ENCODE results near the gene TANGO6. TPM values are rescaled to one million over a fixed set of nuclear protein-coding genes. Genes with fewer than 3 reads are reported as not detected.

The TANGO6 gene
- 5.2 and 9.9 TPM in 2 replicates for total RNA-seq

DNA sequence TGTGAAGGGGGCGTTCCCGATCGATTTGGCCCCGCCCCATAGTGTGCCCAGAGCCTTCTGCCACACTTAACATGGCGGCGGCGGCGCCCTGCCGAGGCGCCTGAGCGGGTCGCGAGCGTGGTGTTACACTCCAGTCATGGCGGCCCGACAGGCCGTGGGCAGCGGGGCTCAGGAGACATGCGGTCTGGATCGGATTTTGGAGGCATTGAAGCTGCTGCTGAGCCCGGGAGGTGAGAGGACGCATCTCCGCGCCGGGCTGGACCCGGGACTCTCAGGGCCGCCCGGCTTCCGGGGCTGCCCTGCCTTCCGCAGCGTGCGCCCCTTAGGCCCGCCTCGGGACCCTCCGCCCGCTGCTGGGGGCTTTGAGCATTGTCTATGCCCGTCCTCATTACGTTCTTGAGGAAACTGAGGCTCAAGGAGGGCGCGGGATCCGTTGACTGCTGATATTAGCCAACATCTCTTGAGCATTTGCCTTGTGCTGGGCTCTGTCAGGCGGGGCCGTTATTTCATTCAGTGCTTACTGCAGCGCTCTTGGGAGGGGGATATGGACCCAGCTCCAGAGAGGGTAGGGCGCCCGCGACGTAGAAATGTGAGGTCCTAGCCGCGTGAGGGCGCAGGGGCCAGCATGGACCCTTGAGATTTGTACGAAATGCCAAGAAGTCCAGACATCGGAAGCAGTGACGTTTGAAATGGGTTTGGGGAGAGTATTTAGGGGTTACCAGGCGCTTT is at the start of gene TANGO6:
Gene TANGO6 (plus strand): TSS at position 50 of the 729 bp plus-strand sequence. CDS start 87 bp downstream, at position 137.

GRCh38 chr16:69105501-69106361 is 262.4 kb downstream of the TANGO6 start, which contains the start of gene HAS3:
Gene HAS3 (plus strand): TSS chr16:69105653. CDS start chr16:69109396, 3,743 bp downstream.

GRCh38 chr16:69132424-69133252 is 289.3 kb downstream of the TANGO6 start, which contains the start of the genes CHTF8 and UTP4:
Gene CHTF8 (minus strand): TSS chr16:69132588. CDS start chr16:69121458, 11,130 bp downstream.
Gene UTP4 (plus strand): TSS chr16:69132649. CDS start chr16:69133460, 811 bp downstream.

Other genes starting within 250 kb of the TANGO6 start
- 0.16 TPM in 1 of 2 replicates, not detected in the other for gene CDH3, start 198.2 kb upstream of the TANGO6 start, total RNA-seq
- gene CDH1, start 106.2 kb upstream of the TANGO6 start, total RNA-seq: not detected in 2 replicates

Measured in cardiac atrium fibroblast (primary cell).